Neuron (in vitro differentiated cells): Measurements from ENCODE around the gene KCNC1.

Experiments used
- H2AFZ ChIP-seq: one replicate; pipeline ENCODE4 v1.6.1; 2013; ENCODE audit warnings: low read depth, mild to moderate bottlenecking, inconsistent platforms, low read length, moderate library complexity
- H3K27me3 ChIP-seq: one replicate; pipeline ENCODE4 v1.6.1; 2013; ENCODE audit warnings: low read length; ENCODE audit not compliant: insufficient read depth
- H3K36me3 ChIP-seq: one replicate; pipeline ENCODE4 v1.6.1; 2013; ENCODE audit warnings: low read length; ENCODE audit not compliant: insufficient read depth
- H3K4me1 ChIP-seq: one replicate; pipeline ENCODE4 v1.6.1; 2013; ENCODE audit warnings: low read length; ENCODE audit not compliant: insufficient read depth
- H3K4me3 ChIP-seq: 2 replicates; pipeline ENCODE4 v1.5.1; 2013; ENCODE audit warnings: mild to moderate bottlenecking, low read length, moderate library complexity
- H3K9me3 ChIP-seq: one replicate; pipeline ENCODE4 v1.6.1; 2013; ENCODE audit warnings: low read length

Gene KCNC1

GRCh38 chr11:17771841-17772401 lies 37.3 kb downstream of the KCNC1 start:
- H3K27me3 ChIP-seq: no peaks in the 10 kb centered on the region
- peaks cover 27% of the 10 kb centered on the region for H3K36me3 ChIP-seq
- no peaks in the 10 kb centered on the region for H3K9me3 ChIP-seq
- H3K4me1 ChIP-seq: no peaks in the 10 kb centered on the region
- no peak overlapping the region for H2AFZ ChIP-seq
- no peak overlapping the region for H3K4me3 ChIP-seq

GRCh38 chr11:17772704-17773600 lies 38.4 kb downstream of the KCNC1 start:
- H3K36me3 ChIP-seq: peaks cover 27% of the 10 kb centered on the region
- no peaks in the 10 kb centered on the region for H3K9me3 ChIP-seq
- H3K4me1 ChIP-seq: no peaks in the 10 kb centered on the region
- H3K27me3 ChIP-seq: no peaks in the 10 kb centered on the region
- H3K4me3 ChIP-seq: no peak overlapping the region
- no peak overlapping the region for H2AFZ ChIP-seq

DNA sequence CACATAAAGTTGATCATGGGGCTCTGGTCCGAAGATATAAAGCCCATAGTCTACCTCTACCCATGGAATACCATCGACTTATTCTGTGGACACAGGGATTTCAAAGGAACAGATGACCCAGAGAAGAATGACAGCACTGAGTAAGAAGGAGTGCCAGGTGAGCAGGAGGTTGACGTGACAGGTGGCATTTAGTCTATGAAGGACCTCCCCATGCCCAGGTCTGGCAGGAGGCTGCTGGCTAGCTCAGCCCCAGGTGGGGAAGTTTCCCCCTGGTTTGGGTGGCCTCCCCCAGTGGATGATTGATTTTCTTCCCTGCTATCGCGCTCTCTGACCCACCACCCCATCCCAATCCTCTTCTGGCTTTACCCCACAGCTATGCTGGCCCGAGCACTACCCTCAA lies 39.1 kb downstream of the KCNC1 start:
- H3K27me3 ChIP-seq: no peaks in the 10 kb centered on the region
- peaks cover 27% of the 10 kb centered on the region for H3K36me3 ChIP-seq
- no peak overlapping the region for H2AFZ ChIP-seq
- no peak overlapping the region for H3K4me3 ChIP-seq
- no peaks in the 10 kb centered on the region for H3K4me1 ChIP-seq
- H3K9me3 ChIP-seq: no peaks in the 10 kb centered on the region

DNA sequence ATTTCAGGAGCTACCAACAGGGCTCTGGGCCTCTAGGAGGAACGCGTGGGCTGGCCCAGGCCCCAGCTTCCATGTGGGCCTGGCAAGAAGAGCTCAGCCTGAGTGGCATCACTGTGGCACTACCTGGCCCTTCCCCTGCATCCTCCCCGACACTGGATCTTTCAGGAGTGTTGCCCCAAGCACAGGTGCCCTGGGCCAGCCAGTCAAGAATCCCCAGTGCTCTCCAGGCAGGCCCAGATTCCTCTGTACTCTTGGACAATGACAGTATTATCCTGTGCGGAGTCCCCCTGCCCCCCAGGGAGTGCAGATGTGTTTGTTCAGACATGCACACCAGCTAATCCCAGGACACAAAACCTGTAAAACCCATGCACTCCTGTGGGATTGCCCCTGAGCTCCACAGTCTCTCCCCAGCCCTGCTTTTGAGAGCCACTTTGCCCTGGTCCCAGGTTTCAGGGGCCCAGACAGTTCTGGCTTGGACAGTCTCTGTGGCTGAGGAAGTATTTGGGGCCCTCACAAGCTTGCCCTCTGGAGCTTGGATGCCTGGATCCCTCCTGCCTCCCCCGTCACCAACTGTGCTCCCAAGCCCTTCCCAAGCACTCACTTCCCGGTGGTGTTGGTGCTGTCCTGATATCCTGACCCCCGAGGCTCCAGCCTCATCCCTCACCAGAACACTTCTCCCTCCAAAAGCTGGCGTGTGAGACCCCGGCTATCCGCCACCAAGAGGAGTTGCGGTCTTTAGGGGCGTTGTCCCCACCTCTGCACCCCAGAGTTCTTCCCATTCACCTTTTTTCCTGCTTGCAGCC lies 39.9 kb downstream of the KCNC1 start:
- Histone ChIP-seq H3K36me3 (peaks cover 27% of the 10 kb centered on the region), H3K4me3 (no peak overlapping the region), H3K4me1 (no peaks in the 10 kb centered on the region), H3K27me3 (no peaks in the 10 kb centered on the region), H3K9me3 (no peaks in the 10 kb centered on the region), H2AFZ (no peak overlapping the region)

GRCh38 chr11:17775035-17775348 lies 40.4 kb downstream of the KCNC1 start:
- H3K36me3 ChIP-seq: peaks cover 27% of the 10 kb centered on the region
- H2AFZ ChIP-seq: no peak overlapping the region
- H3K27me3 ChIP-seq: no peaks in the 10 kb centered on the region
- no peaks in the 10 kb centered on the region for H3K4me1 ChIP-seq
- H3K4me3 ChIP-seq: no peak overlapping the region
- H3K9me3 ChIP-seq: no peaks in the 10 kb centered on the region

DNA sequence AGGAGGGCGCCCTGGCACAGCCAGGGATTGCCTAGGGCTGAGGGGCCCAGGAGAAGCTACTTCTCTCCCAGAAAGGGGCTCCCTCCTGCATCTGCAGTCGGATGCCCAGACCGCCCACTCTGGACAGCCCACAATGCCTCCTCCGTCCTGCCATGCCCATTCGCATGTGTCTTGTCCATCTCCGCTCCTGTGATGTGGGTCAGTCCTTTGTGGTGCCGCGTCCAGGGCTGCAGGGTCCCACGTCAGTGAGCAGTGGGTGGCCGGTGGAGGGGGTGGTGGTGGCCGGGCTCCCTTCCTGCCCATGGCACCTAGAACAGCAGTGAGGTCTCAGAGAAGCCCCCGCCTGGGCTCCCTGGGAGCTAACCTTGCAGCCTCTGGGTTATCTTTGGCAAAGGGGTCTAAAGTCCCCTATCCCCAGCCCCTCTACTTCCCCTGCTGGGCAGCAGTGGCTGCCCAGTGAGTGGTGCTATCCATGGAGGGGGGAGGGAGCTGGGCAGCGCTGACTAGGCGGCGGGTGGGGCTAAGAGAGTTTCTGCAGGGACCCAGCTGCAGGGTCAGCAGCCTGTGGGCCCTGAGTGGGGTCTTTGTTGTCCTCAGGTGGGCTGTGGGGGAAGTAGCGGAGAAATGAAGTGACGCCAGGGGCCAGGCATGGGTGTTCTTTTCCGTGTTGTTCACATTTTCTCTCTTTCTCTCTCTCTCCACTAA lies 41.1 kb downstream of the KCNC1 start:
- no peaks in the 10 kb centered on the region for H3K4me1 ChIP-seq
- H3K4me3 ChIP-seq: no peak overlapping the region
- no peaks in the 10 kb centered on the region for H3K9me3 ChIP-seq
- no peak overlapping the region for H2AFZ ChIP-seq
- H3K36me3 ChIP-seq: peaks cover 27% of the 10 kb centered on the region
- H3K27me3 ChIP-seq: no peaks in the 10 kb centered on the region

DNA sequence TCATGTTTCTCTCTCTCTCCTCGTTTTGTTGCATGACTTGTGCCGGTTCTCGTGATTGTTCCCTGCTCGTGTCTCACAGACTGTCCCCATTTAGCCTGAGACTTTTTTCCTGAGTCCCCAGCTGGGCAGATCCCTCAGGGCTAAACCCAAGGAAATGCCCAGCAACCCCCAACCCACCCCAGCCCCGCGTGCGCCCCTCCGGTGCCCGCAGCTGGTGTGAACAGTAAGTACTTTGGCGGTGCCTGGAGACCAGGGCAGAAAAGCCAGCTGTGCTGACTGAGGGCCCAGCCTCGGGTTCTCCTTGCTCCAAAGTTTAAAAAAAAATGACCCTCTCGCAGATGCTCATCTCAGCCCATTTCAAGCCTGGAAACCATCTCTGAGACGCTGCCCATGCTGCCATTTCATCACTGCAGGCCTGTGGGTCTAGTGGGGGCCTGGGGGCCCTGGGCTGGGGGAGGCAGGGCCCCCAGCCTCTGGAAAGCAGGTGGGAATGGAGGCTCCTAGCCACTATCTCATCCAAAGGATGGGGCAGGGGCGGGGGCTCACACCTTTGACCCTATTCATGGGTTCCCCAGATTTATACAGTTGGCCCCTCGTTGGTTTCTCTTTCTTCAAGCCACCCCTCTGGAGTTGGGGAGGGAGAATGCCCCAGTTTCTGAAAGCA lies 41.8 kb downstream of the KCNC1 start:
- H3K27me3 ChIP-seq: no peaks in the 10 kb centered on the region
- H3K36me3 ChIP-seq: peaks cover 26% of the 10 kb centered on the region
- H3K4me1 ChIP-seq: no peaks in the 10 kb centered on the region
- H3K9me3 ChIP-seq: no peaks in the 10 kb centered on the region
- H2AFZ ChIP-seq: no peak overlapping the region
- no peak overlapping the region for H3K4me3 ChIP-seq

DNA sequence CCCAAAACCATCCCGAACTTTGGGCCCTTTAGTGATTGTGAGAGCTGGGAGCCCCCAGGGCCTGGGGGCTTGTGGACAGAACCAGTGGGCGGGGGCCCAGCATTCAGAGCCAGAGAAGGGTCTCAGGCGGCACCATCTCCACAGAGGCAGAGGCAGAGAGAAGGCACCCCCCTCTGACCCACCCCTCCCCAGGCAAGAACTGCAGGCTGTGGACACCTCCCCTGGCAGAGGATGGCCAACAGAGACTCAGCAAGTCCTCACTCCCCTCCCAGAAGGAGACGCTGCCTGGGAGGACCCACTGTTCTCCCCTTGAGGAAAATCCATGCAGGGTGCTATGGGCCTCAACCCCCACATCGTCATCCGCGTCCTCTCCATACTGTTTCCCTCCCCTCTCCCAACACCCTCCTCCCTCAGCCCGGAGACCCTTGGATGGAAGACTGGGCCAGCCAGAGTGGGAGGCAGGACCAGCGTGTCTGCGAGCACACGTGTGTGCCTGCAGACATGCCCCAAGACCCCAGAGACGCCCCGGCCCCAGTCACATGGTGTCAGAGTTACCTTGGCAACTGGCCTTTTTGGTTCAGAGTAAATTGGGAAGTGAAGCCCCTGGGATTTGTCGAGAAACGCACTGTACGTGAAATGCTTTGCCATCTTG lies 42.6 kb downstream of the KCNC1 start:
- Histone ChIP-seq H2AFZ (no peak overlapping the region), H3K27me3 (no peaks in the 10 kb centered on the region), H3K4me3 (no peak overlapping the region), H3K4me1 (no peaks in the 10 kb centered on the region), H3K36me3 (peaks cover 17% of the 10 kb centered on the region), H3K9me3 (no peaks in the 10 kb centered on the region)

GRCh38 chr11:17777738-17778091 lies 43.1 kb downstream of the KCNC1 start:
- Histone ChIP-seq H3K36me3 (peaks cover 13% of the 10 kb centered on the region), H3K9me3 (no peaks in the 10 kb centered on the region), H2AFZ (no peak overlapping the region), H3K4me3 (no peak overlapping the region), H3K27me3 (no peaks in the 10 kb centered on the region), H3K4me1 (no peaks in the 10 kb centered on the region)

GRCh38 chr11:17778352-17778751 lies 43.8 kb downstream of the KCNC1 start:
- no peak overlapping the region for H2AFZ ChIP-seq
- no peaks in the 10 kb centered on the region for H3K27me3 ChIP-seq
- no peak overlapping the region for H3K4me3 ChIP-seq
- H3K4me1 ChIP-seq: no peaks in the 10 kb centered on the region
- peaks cover 7% of the 10 kb centered on the region for H3K36me3 ChIP-seq
- H3K9me3 ChIP-seq: no peaks in the 10 kb centered on the region

DNA sequence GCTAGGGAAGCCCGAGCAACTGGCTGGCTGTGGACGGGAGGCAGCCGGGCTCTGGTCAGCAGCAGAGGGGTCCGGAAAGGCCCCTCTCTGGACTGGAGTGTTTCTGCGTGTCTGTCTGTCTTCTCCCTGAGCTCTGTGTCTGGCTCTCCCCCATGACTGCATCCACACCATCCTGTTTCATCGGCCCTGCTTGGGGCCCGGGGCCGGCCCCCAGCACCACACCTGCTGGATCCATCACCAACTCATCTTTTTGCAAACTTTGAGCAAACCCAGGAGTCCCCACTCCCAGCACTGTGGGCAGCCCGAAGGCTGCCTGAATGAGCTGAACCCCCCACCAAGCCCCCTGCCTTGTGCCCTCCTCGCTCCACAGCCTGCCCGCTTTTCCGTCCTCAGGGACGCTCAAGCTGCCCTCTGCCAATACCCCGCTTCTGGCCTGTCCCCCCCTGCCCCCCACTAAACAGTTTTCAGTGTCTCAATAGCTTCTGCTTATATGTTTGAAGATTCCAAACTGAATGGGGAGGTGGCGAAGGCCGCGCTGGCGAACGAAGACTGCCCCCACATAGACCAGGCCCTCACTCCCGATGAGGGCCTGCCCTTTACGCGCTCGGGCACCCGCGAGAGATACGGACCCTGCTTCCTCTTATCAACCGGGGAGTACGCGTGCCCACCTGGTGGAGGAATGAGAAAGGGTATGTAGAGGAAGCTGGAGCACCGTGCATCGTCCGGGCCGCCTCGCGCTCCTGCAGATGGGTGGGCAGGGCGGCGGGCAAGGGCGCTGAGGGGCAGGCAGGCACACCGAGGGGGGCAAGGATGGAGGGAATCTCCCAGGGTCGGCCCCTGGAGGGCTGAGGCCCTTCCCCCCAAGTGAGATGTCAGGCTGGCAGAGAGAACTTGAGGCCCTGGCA lies 44.6 kb downstream of the KCNC1 start:
- Histone ChIP-seq H3K9me3 (no peaks in the 10 kb centered on the region), H3K27me3 (no peaks in the 10 kb centered on the region), H3K4me3 (no peak overlapping the region), H3K36me3 (no peaks in the 10 kb centered on the region), H3K4me1 (no peaks in the 10 kb centered on the region), H2AFZ (no peak overlapping the region)
